Ishikawa (cell line): ENCODE measurements around the gene C21orf58.

Source experiments
- CREB1 ChIP-seq: IDR thresholded peaks from 2 replicates; pipeline ENCODE4 v1.6.1; 2012; ENCODE audit warnings: low read depth
- EP300 ChIP-seq: IDR thresholded peaks from 2 replicates; pipeline ENCODE4 v1.6.1; 2012; ENCODE audit warnings: borderline replicate concordance
- FOXM1 ChIP-seq: IDR thresholded peaks from 2 replicates; pipeline ENCODE4 v1.6.1; 2012; ENCODE audit warnings: low read depth, borderline replicate concordance
- RAD21 ChIP-seq: IDR thresholded peaks from 2 replicates; pipeline ENCODE4 v1.6.1; 2012; ENCODE audit warnings: low read depth
- REST ChIP-seq: IDR thresholded peaks from 2 replicates; pipeline ENCODE4 v1.6.1; 2012; ENCODE audit warnings: low read depth, mild to moderate bottlenecking
- TCF12 ChIP-seq: IDR thresholded peaks from 2 replicates; pipeline ENCODE4 v1.6.1; 2012; ENCODE audit warnings: low read depth
- ZBTB7A ChIP-seq: IDR thresholded peaks from 2 replicates; pipeline ENCODE4 v1.6.1; 2012; ENCODE audit warnings: low read depth
- TF ChIP-seq, protein P1 (sequence below): IDR thresholded peaks from 2 replicates; pipeline ENCODE4 v1.6.1; 2012

GRCh38 chr21:46352164-46352515, 28.5 kb upstream of the C21orf58 start:
- TF ChIP-seq CREB1 (no peak), TCF12 (no peak), RAD21 (no peak), REST (no peak), EP300 (no peak), FOXM1 (no peak), ZBTB7A (no peak)
- TF ChIP-seq, protein P1, sequence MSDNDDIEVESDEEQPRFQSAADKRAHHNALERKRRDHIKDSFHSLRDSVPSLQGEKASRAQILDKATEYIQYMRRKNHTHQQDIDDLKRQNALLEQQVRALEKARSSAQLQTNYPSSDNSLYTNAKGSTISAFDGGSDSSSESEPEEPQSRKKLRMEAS = no peak
